ENCODE measurements around the gene MDK.
"Not testable (repeated sequence)": the region's sequence is repeated elsewhere in the genome, so short reads cannot be mapped to it uniquely, and the experiment has no call there.

DNA sequence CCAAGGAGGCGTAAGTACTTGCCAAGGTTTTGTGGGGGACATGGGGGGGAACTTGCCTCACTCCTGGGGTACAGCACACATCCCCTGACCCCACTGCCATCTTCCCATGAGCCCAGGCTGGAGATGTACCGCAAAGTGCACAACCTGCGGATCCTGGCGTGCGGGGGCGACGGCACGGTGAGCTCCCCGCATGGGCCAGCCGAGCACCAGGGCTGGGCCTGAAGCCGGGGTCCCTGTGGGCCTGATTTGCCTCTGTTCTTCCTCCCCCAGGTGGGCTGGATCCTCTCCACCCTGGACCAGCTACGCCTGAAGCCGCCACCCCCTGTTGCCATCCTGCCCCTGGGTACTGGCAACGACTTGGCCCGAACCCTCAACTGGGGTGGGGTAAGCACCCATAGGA, 9.0 kb upstream of the MDK start:
- TF ChIP-seq, protein P1, sequence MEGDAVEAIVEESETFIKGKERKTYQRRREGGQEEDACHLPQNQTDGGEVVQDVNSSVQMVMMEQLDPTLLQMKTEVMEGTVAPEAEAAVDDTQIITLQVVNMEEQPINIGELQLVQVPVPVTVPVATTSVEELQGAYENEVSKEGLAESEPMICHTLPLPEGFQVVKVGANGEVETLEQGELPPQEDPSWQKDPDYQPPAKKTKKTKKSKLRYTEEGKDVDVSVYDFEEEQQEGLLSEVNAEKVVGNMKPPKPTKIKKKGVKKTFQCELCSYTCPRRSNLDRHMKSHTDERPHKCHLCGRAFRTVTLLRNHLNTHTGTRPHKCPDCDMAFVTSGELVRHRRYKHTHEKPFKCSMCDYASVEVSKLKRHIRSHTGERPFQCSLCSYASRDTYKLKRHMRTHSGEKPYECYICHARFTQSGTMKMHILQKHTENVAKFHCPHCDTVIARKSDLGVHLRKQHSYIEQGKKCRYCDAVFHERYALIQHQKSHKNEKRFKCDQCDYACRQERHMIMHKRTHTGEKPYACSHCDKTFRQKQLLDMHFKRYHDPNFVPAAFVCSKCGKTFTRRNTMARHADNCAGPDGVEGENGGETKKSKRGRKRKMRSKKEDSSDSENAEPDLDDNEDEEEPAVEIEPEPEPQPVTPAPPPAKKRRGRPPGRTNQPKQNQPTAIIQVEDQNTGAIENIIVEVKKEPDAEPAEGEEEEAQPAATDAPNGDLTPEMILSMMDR (IDR thresholded peaks at IDR 0.05; ENCODE audit: low read length) = not testable (repeated sequence)
- TF ChIP-seq EZH2 (IDR thresholded peaks at IDR 0.05; ENCODE audit: borderline replicate concordance, low read length) = not testable (repeated sequence)
